GM18517 (cell line): Measurements from ENCODE around the gene IL17REL.

Experiments used
- ATAC-seq: cut with Tn5 transposase; IDR thresholded peaks from one replicate; pipeline ENCODE4 v1.9.1; 2021; ENCODE audit warnings: mild to moderate bottlenecking, moderate library complexity; ENCODE audit not compliant: unreplicated experiment

The IL17REL gene

GRCh38 chr22:49969751-49970527 is 42.6 kb downstream of the IL17REL start:
- peak; percentile 4 for ATAC-seq

GRCh38 chr22:49968831-49969661 is 43.5 kb downstream of the IL17REL start:
- ATAC-seq: no peak

- no peak for ATAC-seq
Observed at GRCh38 chr22:49968313-49968830, 44.2 kb downstream of the IL17REL start.

- no peak for ATAC-seq
Observed at GRCh38 chr22:49967706-49968208, 44.8 kb downstream of the IL17REL start.

GRCh38 chr22:49966774-49967705 is 45.5 kb downstream of the IL17REL start:
- no peak for ATAC-seq

GRCh38 chr22:49966041-49966773 is 46.4 kb downstream of the IL17REL start:
- ATAC-seq: no peak

- ATAC-seq: no peak
Observed at GRCh38 chr22:49965091-49966040, 47.2 kb downstream of the IL17REL start.

GRCh38 chr22:49964136-49965090 is 48.2 kb downstream of the IL17REL start:
- no peak for ATAC-seq

- no peak for ATAC-seq
Observed at GRCh38 chr22:49963647-49964026, 48.9 kb downstream of the IL17REL start.

GRCh38 chr22:49962751-49963646 is 49.6 kb downstream of the IL17REL start:
- no peak for ATAC-seq

GRCh38 chr22:49962012-49962750 is 50.4 kb downstream of the IL17REL start:
- no peak for ATAC-seq

- no peak for ATAC-seq
Observed at GRCh38 chr22:49961601-49962011, 51.0 kb downstream of the IL17REL start.

- ATAC-seq: no peak
Observed at GRCh38 chr22:49961005-49961600, 51.5 kb downstream of the IL17REL start.

- ATAC-seq: peak; percentile 54
Observed at GRCh38 chr22:49960159-49961004, 52.2 kb downstream of the IL17REL start, which contains the start of gene PIM3. TSS of gene PIM3 (plus strand) at chr22:49960772. CDS start at chr22:49960948, 176 bp downstream.

- peak; percentile 11 for ATAC-seq
Observed at GRCh38 chr22:49959782-49960158, 52.8 kb downstream of the IL17REL start.
